ENCODE data around the gene CSNK1G2. TPM values are rescaled to one million over a fixed set of nuclear protein-coding genes. Genes with fewer than 3 reads are reported as not detected.

The CSNK1G2 gene
- total RNA-seq, 1 donor, result 96.7 TPM

DNA sequence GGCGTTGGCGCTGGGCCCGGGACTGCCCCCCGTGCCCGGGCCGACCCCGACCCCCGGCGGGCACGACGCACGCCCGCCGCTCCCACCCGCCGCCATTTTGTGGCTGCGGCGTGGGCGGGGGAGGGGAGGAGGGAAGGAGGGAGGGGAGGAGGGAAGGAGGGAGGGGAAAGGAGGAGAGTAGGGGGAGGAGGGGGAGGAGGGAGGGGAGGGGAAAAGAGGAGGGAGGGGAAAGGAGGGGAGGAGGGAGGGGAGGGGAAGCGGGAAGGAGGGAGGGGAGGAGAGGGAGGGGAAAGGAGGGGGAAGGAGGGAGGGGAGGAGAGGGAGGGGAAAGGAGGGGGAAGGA lies 74.6 kb downstream of the CSNK1G2 start, which contains the start of gene BTBD2:
Gene BTBD2, minus strand, starts transcription at position 107 of the 343 bp plus-strand sequence. Its CDS starts 11 bp downstream, at position 96.
- Histone ChIP-seq H3K27me3 (ENCODE audit: insufficient read depth, low read length) (no peaks in the 10 kb centered on the region), H3K4me3 (ENCODE audit: low read length) (no peak within 1 kb of the TSS), H3K9me3 (ENCODE audit: low read depth, low read length) (no peaks in the 10 kb centered on the region), H3K4me1 (ENCODE audit: insufficient read depth, low read length) (peaks cover 17% of the 10 kb centered on the region)

DNA sequence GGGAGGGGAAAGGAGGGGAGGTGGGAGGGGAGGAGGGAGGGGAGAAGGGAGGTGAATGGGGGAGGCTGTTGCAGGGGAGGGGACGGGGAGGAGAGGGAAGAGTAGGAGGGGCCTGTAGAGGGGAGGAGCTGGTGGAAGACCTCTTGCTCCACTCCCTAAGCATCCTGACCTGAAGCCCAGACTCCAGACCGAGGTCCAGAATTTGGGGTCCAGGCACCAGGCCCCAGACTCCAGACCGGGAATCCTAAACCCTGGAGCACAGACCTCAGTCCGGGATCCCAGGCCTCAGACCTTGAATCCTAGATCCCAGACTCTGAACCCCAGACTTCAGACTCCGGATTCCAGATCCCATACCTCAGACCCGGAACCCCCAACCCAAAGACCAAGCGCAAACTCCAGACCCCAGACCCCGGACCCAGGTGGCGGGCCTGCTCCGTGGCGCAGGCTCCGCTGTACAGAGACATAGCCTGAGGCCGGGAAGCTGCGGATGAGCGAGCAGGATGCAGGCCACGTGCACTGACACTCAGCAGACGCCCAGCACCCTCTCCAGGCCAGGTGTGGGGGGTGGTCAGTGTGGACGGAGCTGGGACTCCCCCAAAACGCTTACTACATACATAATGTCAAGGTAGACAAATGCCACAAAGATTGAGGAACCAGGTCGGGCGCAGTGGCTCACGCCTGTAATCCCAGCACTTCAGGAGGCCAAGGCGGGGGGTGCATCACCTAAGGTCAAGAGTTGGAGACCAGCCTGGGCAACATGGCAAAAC lies 75.3 kb downstream of the CSNK1G2 start:
- Histone ChIP-seq H3K4me3 (ENCODE audit: low read length) (no peak overlapping the region), H3K4me1 (ENCODE audit: insufficient read depth, low read length) (peaks cover 17% of the 10 kb centered on the region), H3K9me3 (ENCODE audit: low read depth, low read length) (no peaks in the 10 kb centered on the region), H3K27me3 (ENCODE audit: insufficient read depth, low read length) (no peaks in the 10 kb centered on the region)

DNA sequence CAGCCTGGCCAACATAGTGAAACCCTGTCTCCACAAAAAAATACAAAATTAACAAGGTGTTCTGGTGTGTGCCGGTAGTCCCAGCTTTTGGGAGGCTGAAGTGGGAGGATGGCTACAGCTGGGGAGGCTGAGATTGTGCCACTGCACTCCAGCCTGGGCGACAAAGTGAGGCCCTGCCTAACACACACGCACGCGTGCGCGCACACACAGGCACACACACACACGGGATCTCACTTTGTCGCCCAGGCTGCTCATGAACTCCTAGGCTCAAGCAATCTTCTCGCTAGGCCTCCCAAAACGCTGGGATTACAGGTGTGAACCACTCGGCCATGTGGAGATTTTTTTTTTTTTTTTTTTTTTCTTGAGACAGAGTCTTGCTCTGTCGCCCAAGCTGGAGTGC lies 77.8 kb downstream of the CSNK1G2 start:
- Histone ChIP-seq H3K9me3 (ENCODE audit: low read depth, low read length) (no peaks in the 10 kb centered on the region), H3K27me3 (ENCODE audit: insufficient read depth, low read length) (no peaks in the 10 kb centered on the region), H3K4me3 (ENCODE audit: low read length) (no peak overlapping the region), H3K4me1 (ENCODE audit: insufficient read depth, low read length) (peaks cover 17% of the 10 kb centered on the region)

DNA sequence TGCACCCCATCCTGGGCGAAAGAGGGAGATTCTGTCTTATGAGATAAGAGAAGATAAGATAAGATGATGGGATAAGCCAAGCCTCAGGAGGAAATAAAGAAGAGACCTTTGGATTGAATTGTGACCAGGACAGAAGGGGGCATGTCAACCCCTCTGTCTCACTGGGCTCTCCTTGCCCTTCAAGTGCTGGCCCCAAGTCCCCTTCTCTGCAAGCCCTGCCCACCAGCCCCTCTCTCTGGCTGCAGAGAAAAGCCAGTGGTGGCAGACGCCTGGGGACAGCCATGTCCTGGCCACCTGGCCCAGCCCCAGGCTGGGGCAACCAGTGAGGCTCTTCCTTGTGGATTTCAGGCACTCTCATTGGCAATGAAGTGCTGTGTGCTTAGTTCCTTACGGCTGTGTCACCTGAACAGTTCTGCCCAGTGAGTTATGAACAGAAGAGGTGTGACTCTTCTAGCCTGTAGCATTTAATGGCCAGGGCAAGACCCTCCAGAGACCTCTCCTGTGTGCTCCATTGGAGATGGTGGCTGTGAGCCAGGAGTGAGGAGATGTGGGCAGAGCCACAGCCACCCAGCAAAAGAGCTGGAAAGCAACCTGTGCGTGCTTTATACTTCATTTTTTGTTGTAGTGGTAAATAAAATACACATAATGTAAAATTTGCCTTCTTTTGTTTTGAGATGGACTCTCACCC lies 80.6 kb downstream of the CSNK1G2 start:
- no peak overlapping the region for H3K4me3 ChIP-seq (ENCODE audit: low read length)
- H3K27me3 ChIP-seq (ENCODE audit: insufficient read depth, low read length), result no peaks in the 10 kb centered on the region
- no peaks in the 10 kb centered on the region for H3K9me3 ChIP-seq (ENCODE audit: low read depth, low read length)
- peaks cover 7% of the 10 kb centered on the region for H3K4me1 ChIP-seq (ENCODE audit: insufficient read depth, low read length)

DNA sequence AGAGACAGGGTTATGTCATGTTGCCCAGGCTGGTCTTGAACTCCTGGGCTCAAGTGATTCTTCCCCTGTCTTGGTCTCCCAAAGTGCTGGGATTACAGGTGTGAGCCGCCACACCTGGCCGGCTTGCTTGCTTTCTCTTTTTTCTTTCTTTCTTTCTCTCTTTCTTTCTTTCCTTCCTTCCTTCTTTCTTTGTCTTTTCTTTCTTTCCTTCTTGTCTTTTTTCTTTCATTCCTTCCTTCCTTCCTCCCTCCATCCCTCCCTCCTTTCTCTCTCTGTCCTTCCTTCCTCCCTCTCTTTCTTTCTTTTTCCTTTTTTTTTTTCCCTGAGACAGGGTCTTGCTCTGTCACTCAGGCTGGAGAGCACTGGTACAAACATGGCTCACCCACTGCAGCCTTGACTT lies 81.3 kb downstream of the CSNK1G2 start:
- Histone ChIP-seq H3K27me3 (ENCODE audit: insufficient read depth, low read length) (no peaks in the 10 kb centered on the region), H3K4me1 (ENCODE audit: insufficient read depth, low read length) (peaks cover 12% of the 10 kb centered on the region)

DNA sequence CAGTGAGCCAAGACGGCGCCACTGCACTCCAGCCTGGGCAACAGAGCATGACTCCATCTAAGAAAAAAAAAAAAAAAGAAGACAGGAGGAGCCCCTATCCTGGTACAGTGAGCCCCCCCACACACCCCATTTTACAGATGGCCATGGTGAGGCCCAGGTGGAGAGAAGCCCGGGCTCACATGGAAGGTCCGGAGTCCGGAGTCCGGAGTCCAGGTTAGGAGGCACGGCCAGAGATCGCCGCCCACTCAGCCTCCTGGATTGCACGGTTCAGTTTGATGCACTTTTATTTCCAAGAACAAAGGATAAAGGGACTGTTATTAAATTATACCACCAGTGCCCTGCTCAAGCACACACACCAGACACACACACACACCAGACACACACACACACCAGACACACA lies 85.8 kb downstream of the CSNK1G2 start:
- H3K9me3 ChIP-seq (ENCODE audit: low read depth, low read length), result no peaks in the 10 kb centered on the region
- H3K27me3 ChIP-seq (ENCODE audit: insufficient read depth, low read length), result no peaks in the 10 kb centered on the region
- H3K4me3 ChIP-seq (ENCODE audit: low read length), result no peak overlapping the region
- H3K4me1 ChIP-seq (ENCODE audit: insufficient read depth, low read length), result peaks cover 22% of the 10 kb centered on the region

More for the DNA sequence above, 81.3 kb downstream of the CSNK1G2 start:
- Histone ChIP-seq H3K4me3 (ENCODE audit: low read length) (no peak overlapping the region), H3K9me3 (ENCODE audit: low read depth, low read length) (no peaks in the 10 kb centered on the region)

DNA sequence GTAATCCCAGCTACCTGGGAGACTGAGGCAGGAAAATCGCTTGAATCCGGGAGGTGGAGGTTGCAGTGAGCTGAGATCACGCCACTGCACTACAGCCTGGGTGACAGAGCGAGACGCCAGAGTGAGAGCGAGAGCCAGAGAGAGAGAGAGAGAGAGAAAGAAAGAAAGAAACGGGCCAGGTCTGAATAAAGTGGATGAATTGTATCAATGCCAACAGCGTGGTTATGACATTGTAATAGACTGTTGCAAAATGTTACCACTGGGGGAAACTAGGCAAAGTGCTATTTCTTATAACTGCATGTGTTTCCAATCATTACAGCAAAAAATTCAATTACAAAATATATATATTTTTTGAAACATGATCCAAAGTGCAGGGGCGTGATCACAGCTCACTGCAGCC lies 86.4 kb downstream of the CSNK1G2 start:
- Histone ChIP-seq H3K4me3 (ENCODE audit: low read length) (no peak overlapping the region), H3K27me3 (ENCODE audit: insufficient read depth, low read length) (no peaks in the 10 kb centered on the region), H3K9me3 (ENCODE audit: low read depth, low read length) (no peaks in the 10 kb centered on the region), H3K4me1 (ENCODE audit: insufficient read depth, low read length) (peaks cover 28% of the 10 kb centered on the region)

Other genes starting within 250 kb of the CSNK1G2 start
- gene ONECUT3, start 187.7 kb upstream of the CSNK1G2 start, total RNA-seq, result not detected
- 0.73 TPM for gene ATP8B3, start 128.9 kb upstream of the CSNK1G2 start, total RNA-seq
- 66.2 TPM for gene REXO1, start 92.7 kb upstream of the CSNK1G2 start, total RNA-seq
- gene KLF16, start 77.6 kb upstream of the CSNK1G2 start, total RNA-seq, result 12.4 TPM
- 97.8 TPM for gene ABHD17A, start 55.7 kb upstream of the CSNK1G2 start, total RNA-seq
- gene ADAT3, start 35.8 kb upstream of the CSNK1G2 start, total RNA-seq, result 2.9 TPM
- gene SCAMP4, start 35.8 kb upstream of the CSNK1G2 start, total RNA-seq, result 20.1 TPM
- 23.2 TPM for gene BTBD2, start 74.5 kb downstream of the CSNK1G2 start, total RNA-seq
- gene MKNK2, start 110.1 kb downstream of the CSNK1G2 start, total RNA-seq, result 163 TPM
- gene MOB3A, start 155.2 kb downstream of the CSNK1G2 start, total RNA-seq, result 87.3 TPM
- gene IZUMO4, start 155.7 kb downstream of the CSNK1G2 start, total RNA-seq, result 2.9 TPM
- gene AP3D1, start 210.4 kb downstream of the CSNK1G2 start, total RNA-seq, result 26.2 TPM
- gene DOT1L, start 222.8 kb downstream of the CSNK1G2 start, total RNA-seq, result 13.5 TPM